HEK293 (cell line): ENCODE data around the gene ZBTB48.
A peak's percentile ranks its signal among the peaks of the same experiment; 100 is the strongest.

ENCODE experiments used
- BCL11A ChIP-seq: fragments of 450-650 bp; formaldehyde crosslinking; IDR thresholded peaks from 2 replicates; pipeline ENCODE4 v1.5.1; 2016; ENCODE audit warnings: low read depth, missing biosample characterization, missing genetic modification characterization
- HOXA7 ChIP-seq: sonication (generic); formaldehyde crosslinking; IDR thresholded peaks from 2 replicates; pipeline ENCODE4 v1.8.1; 2022; ENCODE audit warnings: missing genetic modification reagents, borderline replicate concordance
- KLF7 ChIP-seq: fragments of 450-650 bp; formaldehyde crosslinking; IDR thresholded peaks from 2 replicates; pipeline ENCODE4 v1.5.1; 2016; ENCODE audit warnings: missing biosample characterization, missing genetic modification characterization, borderline replicate concordance
- PATZ1 ChIP-seq: fragments of 450-650 bp; formaldehyde crosslinking; IDR thresholded peaks from 2 replicates; pipeline ENCODE4 v1.5.1; 2016; ENCODE audit warnings: missing biosample characterization, missing genetic modification characterization
- PBX3 ChIP-seq: sonication (generic); formaldehyde crosslinking; IDR thresholded peaks from 2 replicates; pipeline ENCODE4 v1.8.1; 2022; ENCODE audit warnings: mild to moderate bottlenecking, moderate library complexity, missing genetic modification reagents
- PRDM2 ChIP-seq: fragments of 450-650 bp; formaldehyde crosslinking; IDR thresholded peaks from 2 replicates; pipeline ENCODE4 v1.5.1; 2016; ENCODE audit warnings: missing biosample characterization, missing genetic modification characterization, borderline replicate concordance
- SP2 ChIP-seq: fragments of 450-650 bp; formaldehyde crosslinking; IDR thresholded peaks from 2 replicates; pipeline ENCODE4 v1.5.1; 2016; ENCODE audit warnings: missing biosample characterization, missing genetic modification characterization
- SP7 ChIP-seq: fragments of 450-650 bp; formaldehyde crosslinking; IDR thresholded peaks from 2 replicates; pipeline ENCODE4 v1.5.1; 2016; ENCODE audit warnings: missing biosample characterization, missing genetic modification characterization
- ZBTB26 ChIP-seq: fragments of 450-650 bp; formaldehyde crosslinking; optimal IDR thresholded peaks from 2 replicates; pipeline ENCODE3; 2016; ENCODE audit warnings: missing biosample characterization, mild to moderate bottlenecking, missing genetic modification characterization
- ZFP41 ChIP-seq: fragments of 450-650 bp; formaldehyde crosslinking; IDR thresholded peaks from 2 replicates; pipeline ENCODE4 v1.5.1; 2016; ENCODE audit warnings: missing biosample characterization, missing genetic modification characterization, borderline replicate concordance
- ZNF10 ChIP-seq: fragments of 450-650 bp; formaldehyde crosslinking; IDR thresholded peaks from 2 replicates; pipeline ENCODE4 v1.5.1; 2017; ENCODE audit warnings: missing biosample characterization, missing genetic modification characterization
- ZNF138 ChIP-seq: fragments of 450-650 bp; formaldehyde crosslinking; IDR thresholded peaks from 2 replicates; pipeline ENCODE4 v1.5.1; 2016; ENCODE audit warnings: missing biosample characterization, missing genetic modification characterization, borderline replicate concordance
- ZNF140 ChIP-seq: fragments of 450-650 bp; formaldehyde crosslinking; IDR thresholded peaks from 2 replicates; pipeline ENCODE4 v1.5.1; 2016; ENCODE audit warnings: missing biosample characterization, missing genetic modification characterization
- ZNF184 ChIP-seq: fragments of 450-650 bp; IDR thresholded peaks from 2 replicates; pipeline ENCODE4 v1.5.1; 2018; ENCODE audit warnings: missing biosample characterization, mild to moderate bottlenecking, missing genetic modification characterization
- ZNF24 ChIP-seq: fragments of 450-650 bp; formaldehyde crosslinking; IDR thresholded peaks from 2 replicates; pipeline ENCODE4 v1.5.1; 2016; ENCODE audit warnings: missing biosample characterization, missing genetic modification characterization
- ZNF311 ChIP-seq: fragments of 450-650 bp; formaldehyde crosslinking; IDR thresholded peaks from 2 replicates; pipeline ENCODE4 v1.5.1; 2017; ENCODE audit warnings: missing biosample characterization, missing genetic modification characterization, borderline replicate concordance
- ZNF335 ChIP-seq: fragments of 450-650 bp; formaldehyde crosslinking; conservative IDR thresholded peaks from 2 replicates; pipeline ENCODE4 v1.5.1; 2016; ENCODE audit warnings: missing biosample characterization, missing genetic modification characterization
- ZNF362 ChIP-seq: fragments of 450-650 bp; formaldehyde crosslinking; IDR thresholded peaks from 2 replicates; pipeline ENCODE4 v1.5.1; 2016; ENCODE audit warnings: missing biosample characterization, missing genetic modification characterization
- ZNF394 ChIP-seq: fragments of 450-650 bp; formaldehyde crosslinking; IDR thresholded peaks from 2 replicates; pipeline ENCODE4 v1.5.1; 2016; ENCODE audit warnings: missing biosample characterization, missing genetic modification characterization, mild to moderate bottlenecking, moderate library complexity, borderline replicate concordance
- ZNF416 ChIP-seq: fragments of 450-650 bp; formaldehyde crosslinking; IDR thresholded peaks from 2 replicates; pipeline ENCODE4 v1.5.1; 2016; ENCODE audit warnings: missing biosample characterization, missing genetic modification characterization
- ZNF521 ChIP-seq: fragments of 450-650 bp; formaldehyde crosslinking; IDR thresholded peaks from 2 replicates; pipeline ENCODE4 v1.5.1; 2017; ENCODE audit warnings: missing biosample characterization, mild to moderate bottlenecking, missing genetic modification characterization
- ZNF544 ChIP-seq: fragments of 450-650 bp; formaldehyde crosslinking; IDR thresholded peaks from 2 replicates; pipeline ENCODE4 v1.5.0; 2017; ENCODE audit warnings: missing biosample characterization, missing genetic modification characterization
- ZNF561 ChIP-seq: fragments of 450-650 bp; IDR thresholded peaks from 2 replicates; pipeline ENCODE4 v1.5.1; 2018; ENCODE audit warnings: missing biosample characterization, missing genetic modification characterization, borderline replicate concordance
- ZNF621 ChIP-seq: fragments of 450-650 bp; formaldehyde crosslinking; IDR thresholded peaks from 2 replicates; pipeline ENCODE4 v1.5.1; 2017; ENCODE audit warnings: missing biosample characterization, missing genetic modification characterization
- ZNF654 ChIP-seq: fragments of 450-650 bp; formaldehyde crosslinking; IDR thresholded peaks from 2 replicates; pipeline ENCODE4 v1.5.1; 2016; ENCODE audit warnings: low read depth, missing biosample characterization, missing genetic modification characterization
- ZNF658 ChIP-seq: fragments of 450-650 bp; formaldehyde crosslinking; IDR thresholded peaks from 2 replicates; pipeline ENCODE4; 2016; ENCODE audit warnings: missing biosample characterization, missing genetic modification characterization
- ZNF747 ChIP-seq: fragments of 450-650 bp; formaldehyde crosslinking; IDR thresholded peaks from 2 replicates; pipeline ENCODE4 v1.5.1; 2016; ENCODE audit warnings: missing biosample characterization, missing genetic modification characterization
- ZSCAN23 ChIP-seq: fragments of 450-650 bp; formaldehyde crosslinking; IDR thresholded peaks from 2 replicates; pipeline ENCODE4 v1.5.1; 2016; ENCODE audit warnings: missing biosample characterization, missing genetic modification characterization

Gene ZBTB48

GRCh38 chr1:6624710-6625583 is 45.2 kb downstream of the ZBTB48 start, which contains the start of gene THAP3 (continued):
- TF ChIP-seq PRDM2 (no peak), SP7 (peak; percentile 75), ZNF138 (tag by site-specific recombination) (no peak), ZNF521 (tag by site-specific recombination) (no peak), ZNF362 (tag by site-specific recombination) (0 out of 2 replicates have a peak, but pooled peaks have one; percentile 7), ZNF658 (no peak), ZNF24 (tag by site-specific recombination) (no peak), ZBTB26 (tag by site-specific recombination) (peak; percentile 87), ZNF561 (0 out of 2 replicates have a peak, but pooled peaks have one; percentile 67), ZNF335 (tag by site-specific recombination) (peak; percentile 61), ZNF311 (tag by site-specific recombination) (no peak), ZFP41 (tag by site-specific recombination) (no peak), BCL11A (no peak), HOXA7 (0 out of 2 replicates have a peak, but pooled peaks have one; percentile 63), KLF7 (tag by site-specific recombination) (peak; percentile 15; the same call in 1 of the 2 replicates), ZNF621 (tag by site-specific recombination) (no peak), ZNF184 (tag by site-specific recombination) (no peak), ZSCAN23 (tag by site-specific recombination) (no peak), SP2 (tag by site-specific recombination) (peak; percentile 86), ZNF10 (tag by site-specific recombination) (0 out of 2 replicates have a peak, but pooled peaks have one; percentile 13), ZNF394 (tag by site-specific recombination) (no peak; the same call in 1 of the 2 replicates), ZNF544 (tag by site-specific recombination) (no peak), ZNF416 (no peak), PATZ1 (tag by site-specific recombination) (peak; percentile 92), ZNF747 (tag by site-specific recombination) (no peak), PBX3 (CRISPR knock-in tag) (peak; percentile 76; the same call in 1 of the 2 replicates), ZNF654 (tag by site-specific recombination) (no peak), ZNF140 (no peak)
